ENCODE measurements around the gene GLTP. TPM values are rescaled to one million over a fixed set of nuclear protein-coding genes. Genes with fewer than 3 reads are reported as not detected.
A peak's percentile ranks its signal among the peaks of the same experiment; 100 is the strongest.

GLTP gene
- total and polyA plus RNA-seq, 12 donors = 24.5 to 73.7 (median 37.5) TPM

- H3K4me1 ChIP-seq (replicated peaks in 1 of 2) = no peaks in the 10 kb centered on the region
- peak in 6 of 7 donors; percentile 51 to 68 (median 62) for DNase-seq
- no peaks in the 10 kb centered on the region for H3K36me3 ChIP-seq (replicated peaks in 1 of 2)
- peak overlapping the region in 1 of 5 donors; percentile 35 for H3K27ac ChIP-seq
- TF ChIP-seq CTCF (IDR thresholded peaks at IDR 0.05) (no peak), POLR2A (IDR thresholded peaks at IDR 0.05) (no peak)
- intact Hi-C loops (cut with DNase I) = no loop called here
- WGBS, 4 donors = 0 to 46% (median 40%) methylated on average over 1 to 3 of the region's 3 CpGs
- H3K9me3 ChIP-seq (replicated peaks in 1 of 3) = no peaks in the 10 kb centered on the region
- H3K27me3 ChIP-seq = no peaks in the 10 kb centered on the region
- no peak overlapping the region for H3K4me3 ChIP-seq
Observed at GRCh38 chr12:109836916-109837315, 43.4 kb downstream of the GLTP start.

- Histone ChIP-seq H3K36me3 (replicated peaks in 1 of 2) (no peaks in the 10 kb centered on the region), H3K27ac (no peak overlapping the region), H3K9me3 (replicated peaks in 1 of 3) (no peaks in the 10 kb centered on the region), H3K4me1 (replicated peaks in 1 of 2) (no peaks in the 10 kb centered on the region), H3K27me3 (no peaks in the 10 kb centered on the region), H3K4me3 (no peak overlapping the region)
- intact Hi-C loops (cut with DNase I) = no loop called here
- 87 to 100% (median 97%) methylated on average over 2 to 4 of the region's 4 CpGs for WGBS, 4 donors
- TF ChIP-seq CTCF (IDR thresholded peaks at IDR 0.05) (no peak), POLR2A (IDR thresholded peaks at IDR 0.05) (no peak)
- no peak for DNase-seq
Observed at GRCh38 chr12:109835827-109836226, 44.5 kb downstream of the GLTP start.

GRCh38 chr12:109833307-109834189, 46.8 kb downstream of the GLTP start, which contains the start of gene TRPV4:
TSS of gene TRPV4 (minus strand) at chr12:109833398. CDS start at chr12:109814796, 18,602 bp downstream.
- H3K9me3 ChIP-seq (replicated peaks in 1 of 3) = no peaks in the 10 kb centered on the region
- H3K27me3 ChIP-seq = no peaks in the 10 kb centered on the region
- no peak within 1 kb of the TSS for H3K27ac ChIP-seq
- intact Hi-C loops (cut with DNase I) = no loop called here
- TF ChIP-seq CTCF (IDR thresholded peaks at IDR 0.05) = no peak
- TF ChIP-seq POLR2A (IDR thresholded peaks at IDR 0.05) = no peak
- H3K4me1 ChIP-seq (replicated peaks in 1 of 2) = no peaks in the 10 kb centered on the region
- DNase-seq = no peak
- H3K36me3 ChIP-seq (replicated peaks in 1 of 2) = no peaks in the 10 kb centered on the region
- WGBS, 4 donors = 20 to 60% (median 38%) methylated on average over 17 to 67 of the region's 67 CpGs
- peak within 1 kb of the TSS in 2 of 4 donors; percentile 13 to 71 for H3K4me3 ChIP-seq

GRCh38 chr12:109832541-109833306, 47.6 kb downstream of the GLTP start:
- no peaks in the 10 kb centered on the region for H3K27me3 ChIP-seq
- TF ChIP-seq CTCF (IDR thresholded peaks at IDR 0.05) = no peak
- TF ChIP-seq POLR2A (IDR thresholded peaks at IDR 0.05) = no peak
- H3K36me3 ChIP-seq (replicated peaks in 1 of 2) = no peaks in the 10 kb centered on the region
- no peaks in the 10 kb centered on the region for H3K9me3 ChIP-seq (replicated peaks in 1 of 3)
- no peak overlapping the region for H3K27ac ChIP-seq
- WGBS, 4 donors = 22 to 50% (median 30%) methylated on average over 2 to 31 of the region's 31 CpGs
- no peaks in the 10 kb centered on the region for H3K4me1 ChIP-seq (replicated peaks in 1 of 2)
- no peak for DNase-seq
- peak overlapping the region in 2 of 4 donors; percentile 13 to 71 for H3K4me3 ChIP-seq
- intact Hi-C loops (cut with DNase I) = no loop called here

Measured in adrenal gland (tissue), 12 donors.